ENCODE measurements around the gene SLC25A11. TPM values are rescaled to one million over a fixed set of nuclear protein-coding genes. Genes with fewer than 3 reads are reported as not detected.

Gene SLC25A11
- total RNA-seq, 8 experiments from 2014 or later, result 36.1 to 100 (median 51.0) TPM

- Histone ChIP-seq H3K27ac (no peak overlapping the region), H3K4me1 (replicated peaks in 1 of 2) (peaks cover 10 to 18% of the 10 kb centered on the region in 2 donors), H3K4me3 (no peak overlapping the region)
- ATAC-seq (replicated peaks in 6 of 8), result no peak
- in situ Hi-C loops (cut with MboI; ENCODE audit: low pct_unique_long_range_greater_than_20kb in 2 of 9, low sequenced_read_pairs in 9 of 9, unreplicated experiment in 9 of 9), result loop anchor here in 1 of 9 experiments (25.0 kb wide), 1 partner anchor 90 kb away; no protein-coding TSS in a partner anchor
- WGBS, 10 experiments, result 20 to 100% (median 60%) methylated on average over 1 of the region's 12 CpGs; no CpG with 5 or more reads in 7 of the 10 experiments
Observed at GRCh38 chr17:4972322-4972721, 32.5 kb upstream of the SLC25A11 start.

DNA sequence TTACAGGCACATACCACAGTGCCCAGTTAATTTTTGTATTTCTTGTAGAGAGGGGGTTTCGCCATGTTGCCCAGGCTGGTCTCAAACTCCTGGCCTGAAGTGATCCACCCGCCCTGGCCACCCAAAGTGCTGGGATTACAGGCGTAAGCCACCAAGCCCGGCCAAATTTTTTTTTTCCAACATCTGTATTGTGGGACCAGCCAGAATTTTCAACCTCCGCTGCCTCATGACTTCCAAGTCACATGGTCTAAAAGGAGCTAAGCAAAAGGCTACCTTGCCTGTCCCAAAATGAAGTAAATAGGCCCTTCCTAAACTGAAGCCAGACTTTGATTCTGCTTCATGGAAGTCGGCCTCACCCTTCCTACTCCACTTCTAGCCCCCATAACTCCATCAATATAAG, 32.0 kb upstream of the SLC25A11 start:
- ATAC-seq (replicated peaks in 6 of 8), result no peak
- 40 to 100% (median 89%) methylated on average over 1 to 5 of the region's 6 CpGs; no CpG with 5 or more reads in 1 of the 10 experiments for WGBS, 10 experiments
- H3K4me1 ChIP-seq (replicated peaks in 1 of 2), result peaks cover 10 to 18% of the 10 kb centered on the region in 2 donors
- H3K27ac ChIP-seq, result no peak overlapping the region
- no peak overlapping the region for H3K4me3 ChIP-seq
- in situ Hi-C loops (cut with MboI; ENCODE audit: low pct_unique_long_range_greater_than_20kb in 2 of 9, low sequenced_read_pairs in 9 of 9, unreplicated experiment in 9 of 9), result loop anchor here in 1 of 9 experiments (25.0 kb wide), 1 partner anchor 90 kb away; no protein-coding TSS in a partner anchor

DNA sequence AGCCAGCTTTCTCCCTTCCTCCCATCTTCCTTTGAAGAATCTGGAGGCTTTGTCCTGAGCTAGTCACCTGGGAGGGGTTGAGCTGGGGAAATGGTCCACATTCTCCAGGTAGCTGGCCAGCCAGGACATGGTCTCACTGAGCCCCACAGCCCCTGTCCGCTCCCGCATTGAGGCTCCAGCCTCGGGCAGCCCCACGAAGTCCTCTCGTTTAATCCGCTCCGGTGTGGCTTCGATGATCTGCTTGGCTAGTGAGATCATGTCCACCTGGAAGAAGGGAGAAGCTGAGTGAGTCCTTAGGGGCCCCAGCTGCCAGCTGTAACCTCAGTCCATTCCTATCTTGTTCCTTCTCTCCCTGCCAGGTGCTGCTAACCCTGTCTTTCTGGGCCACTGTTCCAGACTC, 30.4 kb upstream of the SLC25A11 start:
- no peak for ATAC-seq (replicated peaks in 6 of 8)
- Histone ChIP-seq H3K4me3 (no peak overlapping the region), H3K27ac (no peak overlapping the region), H3K4me1 (replicated peaks in 1 of 2) (peaks cover 16 to 25% of the 10 kb centered on the region in 2 donors)
- in situ Hi-C loops (cut with MboI; ENCODE audit: low pct_unique_long_range_greater_than_20kb in 2 of 9, low sequenced_read_pairs in 9 of 9, unreplicated experiment in 9 of 9), result loop anchor here in 1 of 9 experiments (25.0 kb wide), 1 partner anchor 92 kb away; no protein-coding TSS in a partner anchor
- 80 to 100% (median 95%) methylated on average over 1 to 4 of the region's 8 CpGs; no CpG with 5 or more reads in 3 of the 10 experiments for WGBS, 10 experiments

DNA sequence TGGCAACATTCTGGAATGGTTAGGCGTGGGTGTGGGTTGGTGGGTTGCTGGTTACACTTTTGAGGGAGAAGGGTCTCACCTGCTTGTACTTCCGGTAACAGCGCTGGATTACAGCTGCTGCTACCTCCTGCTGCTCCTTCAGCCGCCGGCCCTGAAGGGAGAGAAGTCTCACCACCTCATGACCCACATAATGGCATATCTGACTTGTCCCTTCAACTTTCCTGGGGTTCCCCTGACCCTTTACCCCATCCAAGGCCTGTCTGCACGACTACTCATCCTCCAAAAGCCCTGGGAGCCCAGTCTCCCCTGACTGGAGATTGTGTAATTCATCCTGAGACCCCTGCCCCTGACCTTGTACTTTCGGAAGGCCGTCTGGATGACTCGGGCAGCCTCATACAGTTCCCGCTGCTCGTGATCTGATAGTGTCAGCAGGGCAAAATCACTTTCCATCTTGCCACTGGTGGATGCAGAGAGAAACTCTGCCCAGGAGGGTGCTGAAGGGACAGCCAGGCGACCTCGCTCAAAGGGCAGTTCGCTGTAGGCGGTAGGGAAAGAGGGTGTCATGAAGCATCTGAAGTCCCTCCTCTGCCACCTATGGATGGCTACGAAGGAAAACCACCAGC, 29.8 kb upstream of the SLC25A11 start:
- H3K27ac ChIP-seq, result peak overlapping the region; percentile 99
- peaks cover 16 to 25% of the 10 kb centered on the region in 2 donors for H3K4me1 ChIP-seq (replicated peaks in 1 of 2)
- 50 to 92% (median 80%) methylated on average over 1 to 12 of the region's 16 CpGs; no CpG with 5 or more reads in 3 of the 10 experiments for WGBS, 10 experiments
- in situ Hi-C loops (cut with MboI; ENCODE audit: low pct_unique_long_range_greater_than_20kb in 2 of 9, low sequenced_read_pairs in 9 of 9, unreplicated experiment in 9 of 9), result loop anchor here in 1 of 9 experiments (25.0 kb wide), 1 partner anchor 93 kb away; no protein-coding TSS in a partner anchor
- no peak for ATAC-seq (replicated peaks in 6 of 8)
- peak overlapping the region; percentile 75 to 87 (median 82) for H3K4me3 ChIP-seq

GRCh38 chr17:4969047-4969550, 29.3 kb upstream of the SLC25A11 start:
- Histone ChIP-seq H3K4me1 (replicated peaks in 1 of 2) (peaks cover 16 to 25% of the 10 kb centered on the region in 2 donors), H3K4me3 (peak overlapping the region; percentile 75 to 87 (median 82)), H3K27ac (peak overlapping the region; percentile 99)
- no peak for ATAC-seq (replicated peaks in 6 of 8)
- 0 to 100% methylated on average over 1 of the region's 15 CpGs; no CpG with 5 or more reads in 8 of the 10 experiments for WGBS, 10 experiments
- in situ Hi-C loops (cut with MboI; ENCODE audit: low pct_unique_long_range_greater_than_20kb in 2 of 9, low sequenced_read_pairs in 9 of 9, unreplicated experiment in 9 of 9), result loop anchor here in 1 of 9 experiments (25.0 kb wide), 1 partner anchor 93 kb away; no protein-coding TSS in a partner anchor

DNA sequence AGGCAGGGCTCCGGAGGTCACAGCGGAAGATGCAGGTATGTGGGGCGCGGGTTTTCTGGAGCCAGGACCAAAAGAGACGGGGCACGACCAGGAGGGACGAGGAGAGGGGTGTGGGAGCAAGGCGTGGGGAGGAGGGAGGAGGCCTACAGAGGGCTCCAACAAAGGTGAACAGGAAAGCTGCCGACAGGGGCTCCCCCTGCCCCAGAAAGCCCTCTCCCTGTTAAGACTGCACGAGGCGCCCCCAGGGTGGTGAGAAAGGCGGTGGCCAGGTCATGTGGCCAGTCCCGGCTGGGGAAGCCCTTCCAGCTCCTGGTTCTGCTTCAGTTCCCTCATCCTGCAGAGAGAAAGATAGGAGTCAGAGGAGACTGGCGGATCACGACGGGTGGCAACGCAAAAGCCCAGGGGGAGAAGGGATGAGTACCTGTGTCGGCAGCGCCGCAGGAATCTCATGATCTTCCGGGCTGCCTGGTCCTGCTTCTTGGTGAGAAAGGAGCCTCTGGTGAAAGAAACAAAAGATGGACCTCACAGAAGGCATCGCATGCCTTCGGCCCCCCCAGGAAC, 28.7 kb upstream of the SLC25A11 start:
- Histone ChIP-seq H3K27ac (peak overlapping the region; percentile 99), H3K4me3 (peak overlapping the region; percentile 75 to 87 (median 82)), H3K4me1 (replicated peaks in 1 of 2) (peaks cover 16 to 25% of the 10 kb centered on the region in 2 donors)
- ATAC-seq (replicated peaks in 6 of 8), result peak in 1 of 8 experiments; percentile 0
- in situ Hi-C loops (cut with MboI; ENCODE audit: low pct_unique_long_range_greater_than_20kb in 2 of 9, low sequenced_read_pairs in 9 of 9, unreplicated experiment in 9 of 9), result loop anchor here in 1 of 9 experiments (25.0 kb wide), 1 partner anchor 94 kb away; no protein-coding TSS in a partner anchor
- WGBS, 10 experiments, result 0 to 61% (median 20%) methylated on average over 1 to 13 of the region's 23 CpGs; no CpG with 5 or more reads in 5 of the 10 experiments

DNA sequence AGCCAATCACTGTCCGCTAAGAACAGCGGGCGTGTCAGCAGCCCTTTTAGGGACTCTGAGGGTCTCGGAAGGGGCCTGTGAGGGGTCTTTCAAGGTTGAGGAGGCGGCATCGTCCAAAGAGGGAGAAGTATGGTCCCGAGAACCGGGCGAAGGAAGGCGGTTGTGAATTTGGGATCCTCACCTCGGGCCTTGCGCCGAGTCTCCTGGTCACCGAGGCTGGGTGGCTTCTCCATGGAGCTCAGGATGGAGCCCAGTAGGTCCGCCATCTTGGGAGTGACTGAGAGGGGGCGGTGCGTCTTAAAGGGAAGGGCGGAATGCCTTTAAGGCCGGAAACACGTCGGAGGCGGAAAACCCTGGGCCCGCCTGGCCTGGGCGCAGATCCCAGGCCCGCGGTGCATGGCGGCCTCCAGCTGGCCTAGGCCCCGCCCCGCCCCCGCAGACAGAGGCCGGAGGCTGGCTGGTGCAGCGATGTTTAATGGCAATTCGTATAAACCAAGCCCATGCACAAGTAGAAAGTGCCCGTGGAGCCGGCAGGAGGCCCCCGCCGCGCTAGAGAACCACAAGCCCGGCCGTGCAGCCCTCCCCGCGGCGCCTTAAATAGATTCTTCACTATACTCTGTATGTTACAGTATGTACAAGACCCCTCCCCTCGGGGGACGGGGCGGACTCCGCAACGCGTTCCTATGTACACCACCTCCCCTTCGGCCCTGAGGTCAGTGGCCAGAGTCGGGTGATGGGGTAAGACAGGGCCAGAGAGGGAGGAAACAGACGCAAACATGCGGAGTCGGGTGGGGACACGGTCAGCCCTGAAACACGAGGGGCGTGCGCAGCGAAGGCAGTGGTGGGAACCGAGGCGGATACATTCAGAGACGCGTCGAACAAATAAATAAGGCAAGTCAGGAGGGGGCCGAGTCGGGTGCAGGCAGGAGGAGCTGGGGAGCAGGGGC, 28.0 kb upstream of the SLC25A11 start, which contains the start of gene SPAG7:
TSS of gene SPAG7 (minus strand) at position 279 of the 947 bp plus-strand sequence. CDS start at position 266, 13 bp downstream.
- in situ Hi-C loops (cut with MboI; ENCODE audit: low pct_unique_long_range_greater_than_20kb in 2 of 9, low sequenced_read_pairs in 9 of 9, unreplicated experiment in 9 of 9), result loop anchor here in 1 of 9 experiments (25.0 kb wide), 1 partner anchor 94 kb away; no protein-coding TSS in a partner anchor

DNA sequence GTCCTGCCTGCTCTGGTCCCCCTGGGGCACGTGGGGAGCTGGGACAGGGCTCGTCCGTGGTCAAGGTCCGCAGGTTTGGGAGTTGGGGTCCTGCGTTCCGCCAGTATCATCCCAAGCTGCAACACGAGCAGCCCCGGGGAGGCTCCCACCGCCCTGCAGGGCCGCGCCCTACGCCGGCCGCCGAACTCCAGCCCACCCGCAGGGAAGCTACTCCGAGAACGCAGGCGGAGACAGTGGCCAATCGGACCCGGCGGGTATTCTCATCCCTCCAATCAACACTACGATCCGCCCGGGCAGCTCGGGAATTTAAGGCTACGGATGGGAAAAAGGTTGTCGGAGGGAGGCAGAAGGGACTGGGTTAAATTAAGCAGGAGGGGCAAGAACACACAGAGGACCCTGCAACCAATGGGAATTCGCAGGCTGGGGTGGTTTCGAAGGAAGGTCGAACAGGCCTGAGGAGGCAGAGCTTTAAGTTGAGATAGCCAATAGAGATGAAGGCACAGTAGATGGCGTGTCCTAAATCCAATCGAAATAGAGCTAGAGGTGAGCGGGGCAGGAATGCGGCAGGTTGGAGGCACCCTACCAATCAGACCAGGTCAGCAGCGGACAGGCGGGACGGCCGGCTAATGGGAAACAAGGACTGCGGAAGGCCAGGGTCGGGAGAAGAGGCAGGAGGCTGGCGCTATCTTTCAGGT, 27.1 kb upstream of the SLC25A11 start:
- Histone ChIP-seq H3K4me1 (replicated peaks in 1 of 2) (peaks cover 16 to 25% of the 10 kb centered on the region in 2 donors), H3K27ac (peak overlapping the region; percentile 99), H3K4me3 (peak overlapping the region; percentile 75 to 87 (median 82))
- ATAC-seq (replicated peaks in 6 of 8), result peak; percentile 76 to 89 (median 87)
- in situ Hi-C loops (cut with MboI; ENCODE audit: low pct_unique_long_range_greater_than_20kb in 2 of 9, low sequenced_read_pairs in 9 of 9, unreplicated experiment in 9 of 9), result loop anchor here in 1 of 9 experiments (25.0 kb wide), 1 partner anchor 95 kb away; no protein-coding TSS in a partner anchor
- WGBS, 10 experiments, result 0 to 2% (median 0%) methylated on average over 1 to 12 of the region's 42 CpGs; no CpG with 5 or more reads in 2 of the 10 experiments

More for the DNA sequence above, 28.0 kb upstream of the SLC25A11 start, which contains the start of gene SPAG7:
- H3K4me3 ChIP-seq, result peak within 1 kb of the TSS; percentile 75 to 87 (median 82)
- peak; percentile 57 to 72 (median 63) for ATAC-seq (replicated peaks in 6 of 8)
- peak within 1 kb of the TSS; percentile 99 for H3K27ac ChIP-seq
- WGBS, 10 experiments, result 0 to 4% (median 0%) methylated on average over 3 to 23 of the region's 66 CpGs; no CpG with 5 or more reads in 4 of the 10 experiments
- H3K4me1 ChIP-seq (replicated peaks in 1 of 2), result peaks cover 16 to 25% of the 10 kb centered on the region in 2 donors

- in situ Hi-C loops (cut with MboI; ENCODE audit: low pct_unique_long_range_greater_than_20kb in 2 of 9, low sequenced_read_pairs in 9 of 9, unreplicated experiment in 9 of 9), result loop anchor here in 1 of 9 experiments (25.0 kb wide), 1 partner anchor 97 kb away; no protein-coding TSS in a partner anchor
- no peak for ATAC-seq (replicated peaks in 6 of 8)
- Histone ChIP-seq H3K4me1 (replicated peaks in 1 of 2) (peaks cover 16 to 25% of the 10 kb centered on the region in 2 donors), H3K27ac (no peak overlapping the region), H3K4me3 (no peak overlapping the region)
- 79 to 100% (median 96%) methylated on average over 4 to 13 of the region's 15 CpGs; no CpG with 5 or more reads in 2 of the 10 experiments for WGBS, 10 experiments
Observed at GRCh38 chr17:4965311-4965986, 25.6 kb upstream of the SLC25A11 start.

- Histone ChIP-seq H3K27ac (no peak overlapping the region), H3K4me3 (no peak overlapping the region), H3K4me1 (replicated peaks in 1 of 2) (no peaks in the 10 kb centered on the region)
- in situ Hi-C loops (cut with MboI; ENCODE audit: low pct_unique_long_range_greater_than_20kb in 2 of 9, low sequenced_read_pairs in 9 of 9, unreplicated experiment in 9 of 9), result loop anchor here in 1 of 9 experiments (25.0 kb wide), 1 partner anchor 102 kb away; no protein-coding TSS in a partner anchor
- peak in 1 of 8 experiments; percentile 43 for ATAC-seq (replicated peaks in 6 of 8)
- 83 to 100% (median 97%) methylated on average over 2 to 5 of the region's 9 CpGs; no CpG with 5 or more reads in 2 of the 10 experiments for WGBS, 10 experiments
Observed at GRCh38 chr17:4960279-4960922, 20.6 kb upstream of the SLC25A11 start.

Measured in motor neuron (in vitro differentiated cells).